Parathyroid adenoma (tissue), 2 donors: ENCODE measurements around the gene ACER1.

ENCODE experiments used
- H2AFZ ChIP-seq: fragments of 300-600 bp; sonication (generic); one replicate; pipeline ENCODE4 v1.7.0; 2017; ENCODE audit warnings: antibody characterized with exemption, mild to moderate bottlenecking
- H3K27ac ChIP-seq: fragments of 300-600 bp; sonication (generic); one replicate; pipeline ENCODE4 v1.7.0; 2017
- H3K27me3 ChIP-seq: fragments of 300-600 bp; sonication (generic); one replicate; pipeline ENCODE4 v1.7.0; 2017; ENCODE audit warnings: low read length; ENCODE audit not compliant: control insufficient read depth, insufficient read depth
- H3K36me3 ChIP-seq: fragments of 300-600 bp; sonication (generic); one replicate; pipeline ENCODE4 v1.7.0; 2017; ENCODE audit warnings: low read length; ENCODE audit not compliant: control insufficient read depth, insufficient read depth
- H3K4me1 ChIP-seq: fragments of 300-600 bp; sonication (generic); one replicate; pipeline ENCODE4 v1.7.0; 2017; ENCODE audit warnings: control low read depth
- H3K4me2 ChIP-seq: fragments of 300-600 bp; sonication (generic); one replicate; pipeline ENCODE4 v1.7.0; 2017; ENCODE audit warnings: low read length
- H3K4me3 ChIP-seq: fragments of 300-600 bp; sonication (generic); one replicate; pipeline ENCODE4 v1.7.0; 2017; ENCODE audit warnings: low read depth, low read length
- H3K79me2 ChIP-seq: fragments of 300-600 bp; sonication (generic); one replicate; pipeline ENCODE4 v1.7.0; 2017; ENCODE audit warnings: control low read depth
- H3K9ac ChIP-seq: fragments of 300-600 bp; sonication (generic); one replicate; pipeline ENCODE4 v1.7.0; 2017; ENCODE audit warnings: mild to moderate bottlenecking
- H3K9me3 ChIP-seq: fragments of 300-600 bp; sonication (generic); one replicate; pipeline ENCODE4 v1.7.0; 2017; ENCODE audit warnings: low read length; ENCODE audit not compliant: control insufficient read depth
- TF ChIP-seq, protein P1 (sequence below): fragments of 300-600 bp; sonication (generic); IDR thresholded peaks from one replicate; pipeline ENCODE4 v1.7.0; 2017; ENCODE audit warnings: antibody characterized with exemption, mild to moderate bottlenecking
- donor health status: primary hyperparathyroidism.

Gene ACER1

DNA sequence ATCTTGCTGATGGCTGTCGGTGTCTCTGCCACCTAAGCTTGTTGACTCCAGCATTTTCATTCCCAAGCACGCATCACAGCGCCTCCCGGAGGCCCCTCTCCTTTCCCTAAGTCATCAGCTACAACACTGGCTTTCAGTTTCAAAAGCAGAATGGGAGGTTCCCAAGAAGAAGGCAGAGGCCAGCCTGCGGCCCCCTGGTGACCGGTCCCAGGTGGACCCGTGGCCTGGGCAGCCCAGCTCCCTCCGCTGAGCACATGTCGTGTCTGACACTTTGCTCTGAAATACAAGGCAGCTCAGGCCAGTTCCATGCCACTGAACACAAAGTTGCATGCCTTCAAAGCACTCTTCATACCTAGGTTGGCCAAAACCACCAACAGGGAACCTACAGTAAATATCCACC, 62.2 kb downstream of the ACER1 start:
- TF ChIP-seq, protein P1, sequence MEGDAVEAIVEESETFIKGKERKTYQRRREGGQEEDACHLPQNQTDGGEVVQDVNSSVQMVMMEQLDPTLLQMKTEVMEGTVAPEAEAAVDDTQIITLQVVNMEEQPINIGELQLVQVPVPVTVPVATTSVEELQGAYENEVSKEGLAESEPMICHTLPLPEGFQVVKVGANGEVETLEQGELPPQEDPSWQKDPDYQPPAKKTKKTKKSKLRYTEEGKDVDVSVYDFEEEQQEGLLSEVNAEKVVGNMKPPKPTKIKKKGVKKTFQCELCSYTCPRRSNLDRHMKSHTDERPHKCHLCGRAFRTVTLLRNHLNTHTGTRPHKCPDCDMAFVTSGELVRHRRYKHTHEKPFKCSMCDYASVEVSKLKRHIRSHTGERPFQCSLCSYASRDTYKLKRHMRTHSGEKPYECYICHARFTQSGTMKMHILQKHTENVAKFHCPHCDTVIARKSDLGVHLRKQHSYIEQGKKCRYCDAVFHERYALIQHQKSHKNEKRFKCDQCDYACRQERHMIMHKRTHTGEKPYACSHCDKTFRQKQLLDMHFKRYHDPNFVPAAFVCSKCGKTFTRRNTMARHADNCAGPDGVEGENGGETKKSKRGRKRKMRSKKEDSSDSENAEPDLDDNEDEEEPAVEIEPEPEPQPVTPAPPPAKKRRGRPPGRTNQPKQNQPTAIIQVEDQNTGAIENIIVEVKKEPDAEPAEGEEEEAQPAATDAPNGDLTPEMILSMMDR: peak; percentile 35
- Histone ChIP-seq H3K27ac (peak overlapping the region; percentile 93), H3K27me3 (no peaks in the 10 kb centered on the region), H3K4me1 (peaks cover 65% of the 10 kb centered on the region), H3K9me3 (no peaks in the 10 kb centered on the region), H3K36me3 (no peaks in the 10 kb centered on the region), H3K4me2 (peak overlapping the region; percentile 48), H3K9ac (no peak overlapping the region), H2AFZ (peak overlapping the region; percentile 66), H3K79me2 (peaks cover 63% of the 10 kb centered on the region), H3K4me3 (peak overlapping the region; percentile 39)

DNA sequence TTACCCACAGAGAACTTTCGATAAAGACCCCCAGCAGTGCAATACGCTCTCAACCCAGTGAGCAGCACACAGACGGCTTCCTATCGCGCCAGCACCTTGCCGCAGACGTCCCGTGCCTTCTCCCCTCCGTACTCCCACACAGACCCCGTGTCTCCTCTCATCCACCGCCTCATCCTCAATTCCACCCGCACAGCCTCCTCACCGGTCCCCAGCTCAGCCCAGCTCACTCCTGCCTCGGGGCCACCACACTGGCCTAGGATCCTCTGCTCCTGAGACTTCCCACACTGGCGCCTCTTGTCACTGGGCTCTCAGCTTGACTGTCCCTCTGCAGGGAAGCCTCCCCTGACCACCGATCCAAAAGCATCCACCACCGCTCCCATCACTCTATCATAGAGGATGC, 62.6 kb downstream of the ACER1 start:
- Histone ChIP-seq H3K4me1 (peaks cover 63% of the 10 kb centered on the region), H3K79me2 (peaks cover 65% of the 10 kb centered on the region), H3K27me3 (no peaks in the 10 kb centered on the region), H2AFZ (no peak overlapping the region), H3K4me2 (peak overlapping the region; percentile 48), H3K27ac (peak overlapping the region; percentile 93), H3K9me3 (no peaks in the 10 kb centered on the region), H3K9ac (no peak overlapping the region), H3K4me3 (peak overlapping the region; percentile 39), H3K36me3 (no peaks in the 10 kb centered on the region)
- TF ChIP-seq, protein P1: no peak

DNA sequence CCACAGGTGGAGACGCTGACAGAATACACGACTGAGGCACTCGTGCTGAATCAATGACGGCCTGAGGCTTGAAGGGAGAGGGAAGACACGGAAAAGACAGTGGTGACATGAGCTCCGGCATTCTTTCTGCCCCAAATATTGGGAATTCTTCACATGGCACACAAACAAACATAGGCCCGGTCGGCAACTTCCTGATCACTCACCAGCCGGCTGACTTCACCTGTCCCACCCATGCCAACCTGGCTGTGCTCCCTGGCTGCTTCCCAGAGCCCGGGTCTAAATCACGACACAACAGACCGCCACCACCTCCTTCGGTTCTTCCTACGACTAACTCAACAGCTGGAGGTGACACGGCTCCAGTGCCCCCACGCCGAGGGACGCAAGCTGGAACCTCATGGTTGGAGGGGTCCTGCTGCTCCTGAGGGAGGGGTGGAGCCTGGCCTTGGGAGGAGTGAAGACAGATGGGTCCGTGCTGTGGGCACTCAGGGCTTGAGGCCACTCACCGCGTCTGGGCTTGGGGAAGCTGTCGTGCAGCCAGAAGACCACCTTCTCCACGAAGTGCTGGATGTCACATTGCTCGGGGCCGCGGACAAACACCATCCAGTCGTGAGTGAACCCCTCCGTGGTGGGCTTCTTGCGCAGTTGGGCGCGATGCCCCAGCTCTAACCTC, 63.2 kb downstream of the ACER1 start:
- peaks cover 67% of the 10 kb centered on the region for H3K4me1 ChIP-seq
- peak overlapping the region; percentile 93 for H3K27ac ChIP-seq
- peaks cover 65% of the 10 kb centered on the region for H3K79me2 ChIP-seq
- H3K36me3 ChIP-seq: no peaks in the 10 kb centered on the region
- H3K9ac ChIP-seq: no peak overlapping the region
- no peaks in the 10 kb centered on the region for H3K27me3 ChIP-seq
- H3K9me3 ChIP-seq: no peaks in the 10 kb centered on the region
- no peak overlapping the region for H2AFZ ChIP-seq
- H3K4me3 ChIP-seq: no peak overlapping the region
- TF ChIP-seq, protein P1: no peak
- peak overlapping the region; percentile 48 for H3K4me2 ChIP-seq

DNA sequence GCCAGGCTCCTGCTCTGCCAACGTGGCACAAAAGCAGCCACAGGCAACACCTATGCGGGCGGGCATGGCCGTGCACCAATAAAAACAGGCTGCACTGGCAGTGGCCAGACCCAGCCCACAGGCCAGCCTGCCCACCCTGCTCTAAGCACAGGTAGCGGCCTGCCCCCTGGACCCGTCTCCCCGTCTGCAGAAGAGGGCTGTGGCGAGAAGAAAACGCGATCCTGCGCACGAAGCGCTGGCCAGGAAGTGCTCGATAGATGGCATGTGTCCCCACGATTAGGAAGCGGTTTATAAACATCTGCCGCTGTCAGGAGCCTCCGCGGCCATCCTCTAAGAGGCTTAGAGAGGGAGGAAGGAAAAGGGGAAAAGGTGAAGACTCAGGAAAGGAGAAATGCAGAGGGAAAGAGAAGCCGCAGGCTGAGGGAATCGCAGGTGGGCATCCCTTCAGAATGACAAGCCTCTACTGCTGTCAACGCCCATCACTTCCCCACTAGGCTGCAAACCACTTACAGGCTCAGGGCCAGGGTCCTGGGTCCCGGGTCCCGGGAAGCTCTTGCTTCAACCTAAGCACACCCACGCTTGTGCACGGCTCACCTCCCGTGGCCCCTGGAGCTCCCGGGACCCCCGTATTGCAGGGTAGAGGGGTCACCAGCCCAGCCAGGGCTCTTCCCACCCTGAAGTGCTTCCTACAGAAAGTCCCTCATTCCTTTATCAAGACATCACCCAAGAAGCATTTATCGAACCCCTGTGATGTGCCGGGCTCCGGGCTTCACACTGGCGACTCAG, 64.1 kb downstream of the ACER1 start:
- peaks cover 63% of the 10 kb centered on the region for H3K4me1 ChIP-seq
- H3K27ac ChIP-seq: peak overlapping the region; percentile 84
- H3K79me2 ChIP-seq: peaks cover 59% of the 10 kb centered on the region
- H3K36me3 ChIP-seq: no peaks in the 10 kb centered on the region
- H3K4me3 ChIP-seq: no peak overlapping the region
- no peaks in the 10 kb centered on the region for H3K9me3 ChIP-seq
- peak overlapping the region; percentile 40 for H3K4me2 ChIP-seq
- TF ChIP-seq, protein P1: no peak
- no peak overlapping the region for H2AFZ ChIP-seq
- no peaks in the 10 kb centered on the region for H3K27me3 ChIP-seq
- H3K9ac ChIP-seq: no peak overlapping the region
